Epidermal melanocyte (primary cell): ENCODE measurements around the gene CCDC183.
"Not testable (repeated sequence)": the region's sequence is repeated elsewhere in the genome, so short reads cannot be mapped to it uniquely, and the experiment has no call there.

Experiments
- DNase-seq: peaks from one replicate; pipeline ENCODE4 v3.0.0; 2011; ENCODE audit warnings: low spot score; ENCODE audit not compliant: insufficient read length

CCDC183 gene

DNA sequence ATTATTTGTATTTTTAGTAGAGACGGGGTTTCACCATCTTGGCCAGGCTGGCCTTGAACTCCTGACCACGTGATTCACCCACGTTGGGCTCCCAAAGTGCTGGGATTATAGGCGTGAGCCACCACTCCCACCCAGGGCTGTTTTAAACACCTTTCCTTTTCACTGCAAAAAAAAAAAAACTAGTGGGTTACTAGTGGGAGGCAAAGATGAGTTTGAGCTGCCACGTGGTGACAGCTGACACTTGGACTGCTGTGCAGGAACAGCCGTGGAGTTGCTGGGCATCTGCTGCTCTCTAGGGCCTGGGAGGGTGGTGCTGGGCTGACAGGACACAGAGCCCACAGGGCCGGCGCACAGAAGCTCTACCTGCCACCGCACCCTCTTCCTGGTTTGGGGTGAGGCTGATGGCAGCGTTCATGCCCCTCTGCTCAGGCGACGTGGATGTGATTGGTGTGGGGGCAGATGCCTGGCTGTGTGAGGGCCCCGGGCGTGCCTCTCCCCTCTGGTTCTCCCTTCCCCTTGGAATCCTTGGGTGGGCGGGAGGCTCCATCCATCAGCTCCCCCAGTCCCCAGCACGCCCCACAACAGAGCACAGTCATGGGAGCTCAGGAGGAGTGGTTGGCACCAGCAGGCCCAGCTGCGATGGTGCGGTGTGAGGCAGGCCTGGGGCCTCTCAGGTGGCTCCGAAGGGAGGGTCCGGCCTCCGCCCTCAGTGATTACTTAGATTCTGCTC, 28.5 kb downstream of the CCDC183 start:
- DNase-seq = no peak

DNA sequence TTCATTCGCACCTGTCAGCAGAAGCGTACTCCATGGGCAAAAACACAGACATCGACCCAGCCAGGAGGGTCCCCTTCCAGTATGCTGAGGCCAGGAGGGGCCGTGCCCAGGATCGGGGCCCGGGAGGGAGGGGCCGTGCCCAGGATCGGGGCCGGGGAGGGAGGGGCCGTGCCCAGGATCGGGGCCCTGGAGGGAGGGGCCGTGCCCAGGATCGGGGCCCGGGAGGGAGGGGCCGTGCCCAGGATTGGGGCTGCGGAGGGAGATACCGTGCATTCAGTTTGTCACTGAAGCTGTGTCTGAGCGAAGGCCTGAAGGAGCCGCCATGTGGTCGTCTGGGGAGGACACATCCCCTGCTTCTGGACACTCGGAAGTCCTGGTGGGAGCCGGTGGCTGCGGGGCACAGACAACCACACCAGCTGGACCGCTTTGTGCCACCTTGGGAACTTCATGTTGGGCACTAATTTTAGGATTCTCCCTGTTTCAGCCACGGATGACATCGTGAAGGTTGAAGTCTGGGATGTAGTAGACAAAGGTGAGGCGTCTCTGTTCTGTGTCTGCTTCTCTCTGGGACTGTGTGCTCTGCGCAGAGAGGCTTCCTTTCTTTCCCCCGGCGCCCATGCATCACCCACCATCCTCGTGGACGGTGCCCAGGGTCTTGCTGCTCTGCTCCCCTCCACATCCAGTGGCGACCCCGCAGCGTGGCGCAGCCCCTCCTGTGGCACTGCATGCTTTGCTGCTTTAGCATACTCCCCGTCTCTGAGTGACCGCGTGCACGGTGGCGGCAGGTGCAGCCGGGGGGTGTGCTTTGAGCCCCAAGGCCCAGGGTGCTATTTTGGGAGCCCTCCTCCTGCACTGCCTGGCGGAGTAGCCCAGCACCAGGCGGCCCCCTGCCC, 29.4 kb downstream of the CCDC183 start:
- DNase-seq = no peak

DNA sequence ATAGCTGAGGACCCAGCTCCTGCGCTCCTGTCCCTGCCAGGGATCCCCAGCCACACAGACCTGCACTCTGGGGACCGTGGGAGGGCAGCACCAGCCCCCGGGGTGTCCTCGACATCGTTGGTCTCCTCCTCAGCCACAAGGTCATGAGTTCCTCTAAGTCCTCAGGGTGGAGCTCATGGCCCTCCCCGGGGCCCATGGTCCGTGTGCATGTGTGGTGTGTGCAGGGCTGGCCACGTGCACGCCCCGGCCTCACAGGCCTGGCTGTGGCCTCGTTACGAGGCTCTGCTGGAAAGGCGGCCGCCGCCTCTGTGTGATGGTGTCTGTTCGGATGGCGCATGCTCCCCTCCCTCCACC, 30.0 kb downstream of the CCDC183 start:
- DNase-seq = no peak

DNA sequence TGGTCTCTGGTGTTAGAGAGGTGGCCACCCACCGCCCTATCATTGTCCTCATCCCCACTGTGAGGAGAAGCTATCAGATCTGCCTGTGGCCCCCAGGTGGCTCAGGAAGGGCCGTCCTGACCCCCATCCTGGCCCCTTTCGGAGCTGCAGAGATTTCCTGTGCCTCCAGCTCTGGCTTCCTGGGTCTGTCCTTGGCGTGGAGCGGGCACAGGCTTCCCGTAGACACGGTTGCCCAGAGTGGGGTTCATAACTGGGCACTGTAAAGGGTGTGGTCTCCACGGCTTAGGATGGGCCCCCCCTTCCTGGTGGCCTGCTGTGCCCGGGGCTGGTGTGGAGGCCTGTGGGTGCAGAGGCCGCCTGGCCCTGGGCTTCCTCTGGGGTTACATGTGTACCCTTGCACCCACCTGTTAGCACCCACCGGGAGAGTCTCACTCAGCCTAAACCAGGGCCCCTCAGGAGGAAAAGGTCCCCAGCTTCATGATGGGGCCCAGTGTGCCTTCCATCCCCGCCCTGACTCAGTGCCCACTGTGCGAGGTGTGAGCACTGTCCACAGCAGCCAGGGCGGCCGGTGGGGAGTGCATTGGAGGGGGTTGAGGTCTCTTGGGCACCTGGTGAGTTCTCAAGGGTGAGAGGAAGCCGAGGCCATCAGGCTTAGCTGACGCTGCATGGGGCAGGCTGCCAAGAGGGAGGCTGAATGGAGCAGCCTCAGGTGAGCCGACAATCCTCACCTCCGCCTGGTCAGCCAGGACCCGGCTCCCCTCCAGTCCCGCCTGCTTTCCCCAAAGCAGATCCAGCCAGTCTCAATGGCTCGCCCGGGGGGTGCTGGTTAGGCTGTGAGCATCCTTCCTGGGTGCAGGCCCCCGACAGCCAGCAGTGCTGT, 30.8 kb downstream of the CCDC183 start:
- no peak for DNase-seq

DNA sequence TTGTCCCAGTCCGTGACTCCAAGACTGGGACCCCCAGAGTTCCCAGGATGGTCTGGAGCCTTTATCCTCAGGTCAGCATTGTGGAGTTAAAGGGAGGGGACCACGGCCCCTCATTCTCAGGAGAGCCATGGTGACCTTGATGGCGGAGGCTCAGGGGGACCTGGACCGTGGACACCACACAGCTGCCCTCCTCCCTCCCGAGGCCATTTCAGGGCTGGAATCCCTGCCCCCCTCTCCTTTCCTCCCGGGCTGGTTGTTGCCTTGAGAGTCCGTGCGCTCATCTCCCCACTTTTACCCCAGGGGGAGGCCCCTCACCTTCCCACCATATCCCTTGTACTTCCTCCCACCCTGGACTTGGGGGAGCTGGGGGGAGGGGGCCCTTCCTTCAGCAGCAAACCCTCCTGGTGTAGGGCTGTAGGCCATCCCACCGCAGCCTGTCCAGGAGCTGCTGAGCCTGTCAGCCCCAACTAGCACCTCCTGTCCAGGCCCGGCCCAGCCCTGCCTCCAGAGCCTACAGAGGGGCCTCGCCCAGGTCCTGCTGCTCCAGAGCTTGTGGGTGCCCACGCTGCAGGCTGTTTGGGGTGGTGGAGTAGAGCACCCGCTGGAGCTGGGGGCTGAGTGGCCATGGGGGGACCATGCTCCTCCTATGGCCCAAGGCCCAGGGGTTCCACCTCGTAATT, 31.8 kb downstream of the CCDC183 start:
- DNase-seq = no peak

DNA sequence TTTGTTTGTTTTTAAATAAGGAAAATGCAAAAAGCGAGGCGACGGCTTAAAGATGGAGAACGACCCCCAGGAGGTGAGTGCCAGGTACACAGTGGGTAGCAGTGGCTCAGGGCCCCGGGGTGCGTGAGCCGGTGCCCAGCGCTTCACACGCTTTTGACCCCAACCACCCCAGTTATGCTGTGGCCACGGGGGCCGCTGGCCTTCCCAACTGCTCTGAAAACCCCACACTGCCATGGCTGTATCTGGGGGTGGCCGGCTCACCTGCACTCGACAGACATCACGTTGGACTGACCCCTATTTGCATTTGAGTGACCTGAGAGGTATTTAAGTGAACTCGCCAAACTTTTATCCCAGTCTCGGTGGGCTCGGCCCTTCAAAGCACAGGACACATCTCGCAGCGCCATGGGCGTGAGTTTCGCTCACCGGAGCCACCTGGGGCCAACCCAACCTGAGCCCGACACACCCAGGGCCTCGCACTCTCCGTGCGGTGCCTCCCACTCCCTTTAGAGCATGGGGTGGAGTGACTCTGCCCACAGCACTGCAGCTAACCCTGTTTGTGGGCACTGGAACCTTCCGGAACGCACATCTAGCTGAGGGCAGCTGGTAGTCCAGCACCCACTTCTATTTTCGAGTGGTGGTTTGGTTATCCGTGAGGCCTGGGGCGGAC, 32.5 kb downstream of the CCDC183 start:
- DNase-seq = no peak

DNA sequence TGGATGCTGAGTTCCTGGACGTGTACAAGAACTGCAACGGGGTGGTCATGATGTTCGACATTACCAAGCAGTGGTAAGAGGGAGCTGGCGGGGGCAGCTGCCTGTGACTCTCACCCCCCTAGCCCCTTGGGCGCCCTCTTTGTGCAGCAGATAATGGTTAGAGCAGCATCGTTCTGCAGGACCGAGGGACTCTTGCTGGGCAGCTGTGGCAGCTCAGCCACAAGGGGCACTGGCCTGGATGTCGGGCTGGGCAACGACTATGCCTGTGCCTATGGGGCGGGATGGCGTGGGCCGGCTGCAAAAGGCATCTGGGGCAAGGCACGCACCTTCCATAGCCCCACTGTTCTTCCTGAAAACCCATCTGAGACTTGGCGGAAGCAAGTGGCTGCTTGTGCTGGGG, 33.3 kb downstream of the CCDC183 start:
- no peak for DNase-seq

DNA sequence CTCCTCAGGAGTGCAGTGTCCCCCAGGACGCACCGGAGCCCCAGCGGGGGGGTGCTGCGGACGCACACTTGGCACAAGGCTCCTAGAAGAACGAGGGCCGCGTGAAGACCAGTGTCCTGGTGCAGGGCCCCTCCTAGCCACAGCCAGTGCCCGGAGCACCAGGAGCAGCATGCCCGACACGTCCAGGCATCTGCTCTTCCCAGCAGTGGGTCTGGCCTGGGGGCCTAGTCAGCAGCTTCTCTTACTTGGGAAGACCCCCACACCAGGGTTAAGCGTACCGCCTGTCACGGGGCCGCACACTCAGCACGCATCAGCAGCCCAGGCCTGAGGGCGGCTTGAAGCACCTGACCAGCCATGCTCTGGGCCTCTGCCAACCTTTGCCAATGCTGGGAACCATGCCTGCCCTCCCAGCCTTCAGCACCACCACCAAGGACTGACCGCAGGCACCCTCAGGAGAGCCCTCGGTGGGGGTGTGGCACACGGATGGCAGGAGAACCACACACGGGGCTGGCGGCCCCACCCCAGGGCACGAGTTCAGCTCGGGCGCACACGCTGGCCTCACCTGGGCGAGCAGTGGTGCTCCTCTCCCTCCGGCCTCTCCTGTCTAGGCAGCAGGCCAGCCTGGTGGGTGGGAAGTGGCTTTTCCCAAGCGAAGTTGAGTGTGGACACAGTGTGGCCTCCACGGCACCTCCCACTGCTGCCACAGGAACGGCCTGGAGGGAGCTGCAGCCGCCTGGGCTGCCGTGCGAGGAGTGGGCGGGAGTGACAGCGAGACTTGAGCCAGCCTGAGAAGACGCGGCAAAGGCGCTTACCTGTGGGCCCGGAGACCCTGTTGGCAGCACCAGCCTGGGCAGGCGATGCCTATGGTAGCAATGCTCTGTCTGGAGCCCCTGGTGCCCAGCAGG, 34.1 kb downstream of the CCDC183 start:
- DNase-seq = no peak

DNA sequence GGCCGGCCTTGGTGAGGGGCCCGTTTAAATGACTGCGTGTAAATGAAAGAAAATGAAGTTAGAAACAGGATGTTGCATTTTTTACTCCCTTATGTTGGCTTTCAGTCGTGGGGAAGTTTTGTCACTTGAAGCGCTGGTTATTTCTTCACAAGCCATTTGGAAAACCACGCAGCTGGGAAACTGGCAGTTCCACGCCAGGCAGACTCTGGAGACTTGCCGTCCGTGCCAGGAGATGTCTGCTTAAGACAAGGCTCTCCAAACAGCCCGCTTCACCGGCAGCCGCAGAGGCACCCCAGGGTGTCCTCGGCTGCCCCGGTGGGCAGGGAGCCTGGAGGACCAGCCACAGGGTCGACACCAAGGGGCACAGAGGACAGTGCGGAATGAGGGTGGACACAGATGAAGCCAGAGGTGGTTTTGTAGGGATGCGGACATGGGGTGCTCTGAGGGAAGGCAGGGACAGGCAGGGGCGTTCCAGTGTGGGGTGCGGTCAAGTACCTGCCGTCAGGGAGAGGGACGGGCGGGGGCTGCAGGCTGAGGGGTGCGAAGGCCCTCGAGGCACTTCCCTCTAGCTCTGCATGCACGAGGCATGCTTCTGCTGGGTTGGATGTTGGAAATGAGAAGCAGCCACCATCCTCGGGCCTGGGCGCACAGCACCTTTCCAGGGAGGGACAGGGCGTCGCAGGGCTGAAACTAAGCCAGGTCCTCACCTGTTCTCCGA, 35.0 kb downstream of the CCDC183 start:
- DNase-seq = no peak

DNA sequence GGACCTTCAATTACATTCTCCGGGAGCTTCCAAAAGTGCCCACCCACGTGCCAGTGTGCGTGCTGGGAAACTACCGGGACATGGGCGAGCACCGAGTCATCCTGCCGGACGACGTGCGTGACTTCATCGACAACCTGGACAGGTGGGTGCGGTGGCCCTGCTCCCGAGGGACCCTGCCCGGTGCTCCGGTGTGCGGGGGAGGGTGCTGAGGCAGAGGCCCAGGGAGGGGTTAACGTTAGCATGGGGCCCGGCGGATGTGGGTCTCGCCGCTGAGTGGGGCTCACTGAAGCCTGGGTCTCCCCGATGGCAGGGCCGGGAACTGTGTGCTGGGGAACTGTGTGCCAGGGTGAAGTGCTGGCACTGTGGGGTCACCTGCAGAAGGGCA, 35.6 kb downstream of the CCDC183 start:
- no peak for DNase-seq

DNA sequence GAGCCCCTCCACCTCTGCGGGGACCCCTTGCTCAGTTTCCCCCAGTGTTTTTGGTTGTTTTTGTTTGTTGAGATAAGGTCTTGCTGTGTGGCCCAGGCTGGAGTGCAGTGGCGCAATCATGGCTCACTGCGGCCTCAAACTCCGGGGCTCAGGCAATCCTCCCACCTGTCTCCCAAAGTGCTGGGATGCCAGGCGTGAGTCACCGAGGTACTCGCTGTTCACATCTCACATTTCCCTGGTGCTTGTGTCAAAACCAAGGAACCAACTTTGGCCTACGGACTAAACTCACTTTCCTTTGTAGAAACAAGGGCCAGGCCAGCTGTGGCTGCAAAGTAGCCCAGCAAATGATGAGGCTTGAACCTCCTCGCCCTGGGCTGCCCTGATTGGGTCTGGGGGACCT, 36.4 kb downstream of the CCDC183 start:
- no peak for DNase-seq

DNA sequence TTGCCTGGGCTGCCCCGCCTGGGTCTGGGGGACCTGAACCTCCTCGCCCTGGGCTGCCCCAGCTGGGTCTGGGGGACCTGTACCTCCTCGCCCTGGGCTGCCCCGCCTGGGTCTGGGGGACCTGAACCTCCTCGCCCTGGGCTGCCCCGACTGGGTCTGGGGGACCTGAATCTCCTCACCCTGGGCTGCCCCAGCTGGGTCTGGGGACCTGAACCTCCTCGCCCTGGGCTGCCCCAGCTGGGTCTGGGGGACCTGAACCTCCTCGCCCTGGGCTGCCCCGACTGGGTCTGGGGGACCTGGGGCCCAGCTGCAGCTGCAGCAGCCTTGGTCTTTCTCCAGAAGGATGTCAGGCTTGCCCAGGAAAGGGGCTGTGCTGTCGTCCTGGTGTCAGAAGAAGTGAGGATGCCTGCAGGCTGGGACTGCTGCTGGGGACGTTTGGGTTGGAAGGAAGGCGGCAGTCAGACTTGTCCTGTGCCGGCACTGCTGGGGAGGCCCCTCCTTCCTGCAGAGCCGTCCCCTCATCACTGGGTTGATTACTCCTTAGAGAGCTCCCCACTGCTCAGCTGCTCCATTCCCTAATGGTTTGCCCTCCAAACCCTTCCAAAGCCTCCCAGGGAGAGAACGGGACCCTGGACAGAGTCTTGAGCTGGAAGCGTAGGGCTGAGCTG, 37.4 kb downstream of the CCDC183 start:
- DNase-seq = not testable (repeated sequence)

DNA sequence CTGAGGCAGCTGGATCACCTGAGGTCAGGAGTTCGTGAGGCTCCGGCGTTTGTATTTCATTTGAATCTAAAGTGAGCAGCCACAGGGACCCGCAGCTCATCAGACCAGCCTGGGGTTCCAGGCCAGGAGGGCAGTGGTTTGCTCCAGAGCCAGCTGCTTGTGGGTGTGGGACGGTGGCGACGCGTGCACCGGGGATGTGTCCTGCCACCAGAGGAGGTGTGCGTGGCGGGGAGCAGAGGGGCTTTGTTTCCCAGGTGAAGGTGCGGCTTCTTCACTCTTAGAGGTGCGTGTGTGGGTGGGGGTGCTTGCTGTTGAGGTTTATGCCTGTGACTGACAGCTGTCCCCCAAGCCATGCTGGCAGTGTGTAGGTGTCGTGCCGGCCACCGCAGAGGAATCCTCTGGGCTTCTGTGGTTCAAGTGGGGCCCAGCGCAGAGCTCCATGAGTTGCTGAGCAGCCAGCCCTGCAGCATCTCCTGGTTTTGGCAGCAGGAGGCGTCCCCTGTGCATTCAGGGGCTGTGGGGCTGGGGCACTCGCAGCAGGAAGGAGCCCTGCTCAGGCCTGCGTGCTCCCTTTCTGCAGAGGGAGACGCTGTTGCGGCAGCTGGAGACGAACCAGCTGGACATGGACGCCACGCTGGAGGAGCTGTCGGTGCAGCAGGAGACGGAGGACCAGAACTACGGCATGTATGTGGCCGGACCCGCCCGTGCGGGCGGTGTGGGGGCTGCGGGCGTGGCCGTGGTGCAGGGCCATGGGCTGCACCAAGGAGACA, 39.2 kb downstream of the CCDC183 start:
- DNase-seq = no peak

DNA sequence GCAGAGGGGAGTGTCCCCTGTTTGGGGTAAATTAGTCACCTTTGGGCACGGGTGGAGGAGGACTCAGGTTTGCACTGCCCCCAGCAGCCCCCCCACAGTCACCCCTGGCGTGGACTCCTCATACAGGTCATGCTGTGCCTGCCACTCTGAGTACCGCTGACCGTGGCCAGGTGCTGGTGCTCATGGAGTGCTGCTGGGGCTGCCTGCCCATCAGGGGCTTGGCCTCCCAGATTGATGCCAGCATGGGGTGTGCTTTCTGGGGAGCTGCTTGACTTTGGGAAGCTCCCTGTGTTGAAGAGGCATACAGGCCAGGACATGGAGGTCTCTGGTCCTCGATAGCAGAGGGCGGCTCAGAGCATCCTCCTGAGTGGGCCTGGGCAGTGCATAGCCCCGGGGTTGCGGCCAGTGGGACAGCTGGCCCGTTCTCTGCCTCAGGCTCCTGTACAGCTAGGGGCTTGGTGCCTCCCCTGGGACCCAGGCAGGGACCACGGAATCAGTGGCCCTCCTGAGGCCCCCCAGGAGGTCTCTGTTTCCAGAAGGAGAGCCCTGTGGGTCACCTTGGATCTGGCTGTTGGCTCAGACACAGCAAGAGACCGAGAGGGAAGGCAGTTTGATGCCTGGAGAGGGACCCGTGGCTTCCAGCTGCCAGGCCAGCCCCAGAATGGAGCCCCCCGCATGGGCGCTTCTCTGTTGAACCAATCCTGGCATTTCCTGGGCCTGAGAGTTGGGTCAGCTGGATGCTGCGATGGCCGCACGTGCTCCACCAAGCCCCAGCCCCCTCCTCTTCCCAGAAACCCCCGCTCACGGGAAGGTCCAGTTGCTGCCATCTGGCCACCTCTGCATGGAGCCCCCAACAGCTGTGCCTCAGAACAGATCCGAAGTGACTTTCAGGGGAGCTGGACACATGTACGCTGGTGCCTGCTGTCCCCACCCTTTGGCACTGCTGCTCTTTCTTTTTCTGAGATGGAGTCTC, 40.1 kb downstream of the CCDC183 start:
- no peak for DNase-seq

DNA sequence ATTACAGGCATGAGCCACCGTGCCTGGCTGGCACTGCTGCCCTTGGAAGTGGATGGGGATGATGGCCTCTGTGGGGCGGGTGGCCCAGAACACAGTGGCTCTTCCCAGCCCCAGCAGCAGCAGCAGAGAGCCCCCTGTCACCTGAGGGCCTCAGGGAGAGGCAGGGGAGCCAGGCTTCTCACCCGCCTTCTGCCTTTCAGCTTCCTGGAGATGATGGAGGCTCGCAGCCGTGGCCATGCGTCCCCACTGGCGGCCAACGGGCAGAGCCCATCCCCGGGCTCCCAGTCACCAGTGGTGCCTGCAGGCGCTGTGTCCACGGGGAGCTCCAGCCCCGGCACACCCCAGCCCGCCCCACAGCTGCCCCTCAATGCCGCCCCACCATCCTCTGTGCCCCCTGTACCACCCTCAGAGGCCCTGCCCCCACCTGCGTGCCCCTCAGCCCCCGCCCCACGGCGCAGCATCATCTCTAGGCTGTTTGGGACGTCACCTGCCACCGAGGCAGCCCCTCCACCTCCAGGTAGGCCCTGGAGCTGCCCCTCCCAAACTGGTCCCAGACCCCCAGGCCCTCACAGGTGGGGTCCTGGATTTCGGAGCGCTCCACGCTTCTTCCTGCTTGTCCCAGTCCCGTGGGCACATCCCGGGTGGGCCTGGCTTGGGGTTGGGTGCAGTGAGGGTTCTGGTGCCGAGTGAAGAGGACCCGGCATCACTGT, 41.2 kb downstream of the CCDC183 start:
- DNase-seq = no peak

DNA sequence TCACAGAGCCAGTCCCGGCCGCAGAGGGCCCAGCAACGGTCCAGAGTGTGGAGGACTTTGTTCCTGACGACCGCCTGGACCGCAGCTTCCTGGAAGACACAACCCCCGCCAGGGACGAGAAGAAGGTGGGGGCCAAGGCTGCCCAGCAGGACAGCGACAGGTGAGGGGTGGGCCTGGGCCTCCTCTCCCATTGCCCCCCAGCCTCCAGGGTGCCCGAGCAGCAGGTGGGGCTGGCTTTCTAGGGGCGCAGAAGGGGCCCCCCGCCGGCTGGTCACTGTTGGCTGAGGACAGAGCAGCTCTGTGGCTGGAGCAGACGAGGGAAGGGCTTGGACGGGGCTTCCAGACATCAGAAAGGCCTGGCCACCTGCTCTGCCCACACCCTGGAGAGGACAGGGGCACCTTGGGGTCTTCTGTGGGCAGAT, 41.7 kb downstream of the CCDC183 start:
- not testable (repeated sequence) for DNase-seq
